ENCODE measurements around the gene KLK8.
"Not testable (repeated sequence)": the region's sequence is repeated elsewhere in the genome, so short reads cannot be mapped to it uniquely, and the experiment has no call there.

The KLK8 gene

GRCh38 chr19:51018745-51019543, 17.5 kb upstream of the KLK8 start:
- DNase-seq (ENCODE audit: low spot score) = no peak

DNA sequence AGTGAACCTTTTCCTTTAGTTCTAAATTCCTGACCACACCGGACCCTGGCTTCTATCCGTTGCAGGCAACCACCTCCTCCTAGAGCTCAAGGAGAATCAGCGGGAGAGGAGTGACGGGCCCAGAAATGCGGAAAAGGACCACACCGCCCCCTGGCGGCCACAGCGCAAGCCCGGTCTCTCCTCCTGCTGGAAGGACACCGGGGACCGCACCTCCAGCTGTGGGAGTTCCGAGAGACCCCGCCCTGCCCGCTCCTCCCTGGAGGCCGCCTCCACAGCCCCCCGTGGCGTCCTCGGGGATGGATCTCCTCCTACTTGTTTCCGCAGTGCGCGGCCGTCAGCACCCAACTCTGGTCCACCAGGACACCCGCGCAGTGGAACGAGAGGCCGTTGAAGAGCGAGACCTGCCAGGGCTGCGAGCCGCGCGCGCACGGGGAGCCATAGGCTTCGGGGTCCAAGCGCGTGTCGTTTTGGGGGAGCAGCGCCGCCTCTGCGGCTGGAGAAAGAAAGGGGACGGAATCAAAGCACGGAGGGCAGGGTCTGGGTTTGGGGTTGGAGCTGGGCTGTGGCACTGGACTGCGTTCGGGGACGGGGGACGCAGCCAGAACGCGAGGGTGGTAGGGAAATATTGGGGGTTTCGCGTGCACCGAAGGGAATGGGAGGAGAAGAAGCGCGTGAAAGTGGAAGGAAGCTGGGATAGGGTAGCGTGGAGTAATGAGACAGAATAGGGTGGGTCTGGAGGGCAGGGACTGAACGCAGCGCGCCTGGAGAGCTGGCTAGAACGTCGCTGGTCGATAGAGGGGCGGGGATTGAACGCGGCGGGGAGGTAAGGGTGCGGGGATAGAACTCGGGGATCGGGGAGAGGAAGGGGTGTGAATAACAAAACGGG, 15.6 kb upstream of the KLK8 start:
- peak; percentile 80 for DNase-seq (ENCODE audit: low spot score)

DNA sequence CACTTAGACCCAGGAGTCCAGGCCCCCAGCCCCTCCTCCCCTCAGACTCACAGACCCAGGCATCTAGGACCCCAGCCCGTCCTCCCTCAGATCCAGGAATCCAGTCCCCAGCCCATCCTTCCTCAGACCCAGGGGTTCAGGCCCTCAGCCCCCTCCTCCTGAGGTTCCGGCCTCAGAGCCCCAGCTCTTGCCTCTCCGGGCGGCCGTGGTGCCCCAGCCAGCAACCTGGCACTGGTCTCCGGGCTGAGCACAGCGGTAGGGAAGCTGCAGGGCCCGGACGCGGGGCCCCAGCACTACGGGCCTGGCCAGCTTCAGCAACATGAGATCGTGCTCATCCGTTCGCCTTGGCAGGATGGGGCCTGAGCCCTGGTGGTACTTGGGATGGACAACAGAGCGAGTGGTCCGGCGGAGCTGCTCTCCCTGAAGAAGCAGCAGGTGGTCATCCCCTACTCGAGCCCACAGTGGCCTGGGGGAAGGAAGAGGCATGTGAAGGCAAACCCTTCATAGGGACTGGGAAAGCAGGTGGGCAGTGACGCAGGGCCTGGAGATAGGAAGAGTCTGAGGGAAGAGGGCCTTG, 14.4 kb upstream of the KLK8 start:
- no peak for DNase-seq (ENCODE audit: low spot score)

- DNase-seq (ENCODE audit: low spot score) = no peak
Observed at GRCh38 chr19:51014242-51014641, 12.8 kb upstream of the KLK8 start.

DNA sequence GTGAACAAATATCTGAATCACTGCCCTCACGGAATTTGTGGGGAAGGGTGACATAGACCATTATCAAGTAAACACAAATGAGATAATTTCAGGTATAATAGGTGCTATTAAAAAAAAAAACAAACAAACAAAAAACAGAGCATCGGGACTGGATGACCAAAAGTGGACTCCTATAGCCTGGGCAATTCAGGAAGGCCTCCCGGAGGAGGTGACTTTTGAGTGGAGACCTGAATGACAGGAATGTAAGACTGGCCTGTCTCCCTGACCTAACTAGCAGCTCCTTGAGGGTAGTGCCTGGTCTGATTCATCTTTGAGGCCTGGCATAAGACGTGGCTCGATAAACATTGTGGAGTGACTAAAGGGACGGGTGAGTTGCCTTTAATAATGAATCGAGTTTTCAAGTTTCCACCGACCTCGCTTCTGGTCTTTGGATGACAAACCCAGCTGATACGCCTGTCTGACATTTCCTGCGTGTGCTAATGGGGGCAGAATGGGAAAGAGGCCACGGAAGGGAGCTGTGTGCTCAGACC, 11.3 kb upstream of the KLK8 start:
- no peak for DNase-seq (ENCODE audit: low spot score)

GRCh38 chr19:51010066-51010795, 8.8 kb upstream of the KLK8 start:
- no peak for DNase-seq (ENCODE audit: low spot score)

DNA sequence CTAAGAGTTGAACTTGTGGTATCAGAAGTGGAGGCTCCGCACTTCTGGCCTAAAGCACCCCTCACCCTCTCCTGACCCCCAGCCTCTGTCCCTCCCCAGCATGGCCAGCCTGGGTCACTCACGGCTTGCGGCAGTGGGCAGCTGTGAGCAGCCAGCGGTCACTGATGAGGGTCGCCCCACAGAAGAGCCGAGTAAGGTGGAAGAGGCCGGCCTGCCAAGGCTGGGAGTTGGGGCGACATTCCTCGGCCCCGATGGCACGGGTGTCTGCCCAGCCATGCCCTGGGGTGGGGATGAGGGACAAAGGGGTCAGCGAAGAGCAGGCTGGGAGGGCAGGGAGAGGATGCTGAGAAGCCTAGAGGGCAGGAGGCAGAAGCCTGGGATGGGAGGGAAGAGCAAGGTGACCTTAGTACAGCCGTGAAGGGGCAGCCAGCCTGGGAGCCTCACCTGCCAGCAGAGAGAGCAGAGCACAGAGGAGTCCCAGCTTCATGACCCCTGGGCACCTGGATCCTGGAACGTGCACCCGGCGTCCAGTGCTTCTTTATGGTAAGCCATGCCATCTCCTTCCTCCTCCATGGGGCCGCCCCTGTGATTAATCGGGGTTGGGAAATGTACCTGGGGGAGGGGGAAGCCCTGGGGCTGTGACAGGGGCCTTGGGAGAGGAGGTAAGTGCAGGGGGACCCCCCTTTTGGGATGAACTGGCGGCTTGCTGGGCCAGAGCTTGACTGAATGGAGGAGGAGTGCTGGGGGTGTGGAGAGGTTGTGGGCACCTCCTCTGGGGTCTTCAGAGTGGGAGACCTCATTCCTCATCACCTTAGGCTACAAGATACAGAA, 7.9 kb upstream of the KLK8 start:
- DNase-seq (ENCODE audit: low spot score) = no peak

GRCh38 chr19:51007488-51007887, 6.1 kb upstream of the KLK8 start:
- no peak for DNase-seq (ENCODE audit: low spot score)

DNA sequence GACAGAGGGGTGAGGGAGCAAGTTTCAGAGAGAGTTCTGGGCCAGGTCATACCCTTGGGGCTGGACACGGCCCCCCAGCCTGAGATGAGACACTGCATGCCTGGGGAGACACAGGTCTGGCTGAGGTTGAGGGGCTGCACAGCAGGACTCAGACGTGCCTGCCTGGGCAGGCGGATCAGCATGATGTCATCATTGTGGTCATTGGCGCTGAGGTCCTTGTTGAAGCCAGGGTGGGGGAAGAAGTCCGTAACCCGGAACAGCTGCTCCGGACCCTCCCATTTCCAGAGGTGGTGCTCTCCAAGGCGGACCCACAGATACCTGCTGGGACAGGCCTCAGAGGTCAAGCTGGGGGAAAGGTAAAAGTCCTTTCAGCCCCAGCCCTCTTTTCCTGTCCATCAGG, 5.0 kb upstream of the KLK8 start:
- DNase-seq (ENCODE audit: low spot score) = no peak

DNA sequence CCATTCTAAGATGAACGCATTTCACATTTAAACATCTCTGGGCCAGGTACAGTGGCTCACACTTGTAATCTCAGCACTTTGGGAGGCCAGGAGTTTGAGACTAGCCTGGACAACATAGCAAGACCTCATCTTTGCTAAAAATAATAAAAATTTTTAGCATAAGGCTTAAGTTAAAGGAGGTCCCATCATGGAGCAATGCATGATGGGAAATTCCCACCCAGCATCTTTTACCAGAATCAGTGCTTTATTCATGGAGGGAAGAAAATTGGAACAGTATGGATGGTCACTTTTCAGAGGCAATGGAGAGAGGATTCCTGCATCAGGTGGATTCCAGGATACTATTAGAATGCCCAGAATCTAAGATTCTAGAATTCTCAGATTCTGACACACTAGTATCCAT, 3.8 kb upstream of the KLK8 start:
- DNase-seq (ENCODE audit: low spot score) = no peak

DNA sequence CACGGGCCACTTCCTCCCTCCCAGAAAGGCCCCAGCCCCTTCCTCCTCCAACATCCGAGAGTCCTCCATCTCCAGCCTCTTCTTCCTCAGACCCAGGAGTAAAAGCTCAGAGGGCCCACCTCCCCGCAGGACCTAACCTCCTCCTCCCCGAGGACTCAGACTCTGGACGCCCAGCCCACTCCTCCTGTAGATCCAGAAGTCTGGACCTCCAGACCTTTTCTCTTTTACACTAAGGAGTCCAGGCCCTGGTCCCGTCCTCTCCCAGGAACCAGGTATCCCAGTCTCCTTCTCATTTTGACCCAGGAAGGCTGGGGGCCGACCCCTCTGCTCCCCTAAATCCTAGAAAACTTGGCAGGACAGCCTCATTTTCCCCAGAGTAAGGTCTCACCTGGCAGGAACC, 1.9 kb upstream of the KLK8 start:
- no peak for DNase-seq (ENCODE audit: low spot score)

GRCh38 chr19:51002542-51003311, 1.3 kb upstream of the KLK8 start:
- no peak for DNase-seq (ENCODE audit: low spot score)

DNA sequence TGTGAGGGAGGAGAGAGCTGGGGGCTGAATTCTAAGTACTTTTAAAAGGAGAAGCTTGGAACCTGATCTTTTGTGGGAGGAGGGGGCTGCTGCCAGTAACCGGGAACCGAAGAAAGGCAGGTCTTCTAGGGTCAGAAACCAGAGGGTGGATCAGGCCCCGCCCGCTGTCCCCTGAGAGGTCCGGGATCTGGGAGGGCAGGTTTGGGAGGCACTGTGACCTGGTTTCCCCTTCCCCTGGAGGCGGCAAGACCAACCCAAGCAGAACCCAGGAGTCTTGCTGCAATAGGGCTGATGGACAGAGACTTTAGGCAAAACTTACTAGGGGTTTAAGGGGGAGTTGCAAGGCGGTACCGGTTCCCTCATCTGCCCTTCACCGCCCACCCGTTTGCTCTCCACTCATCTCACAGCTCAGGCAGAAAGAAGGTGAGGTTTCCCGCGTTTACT, 707 bp upstream of the KLK8 start:
- DNase-seq (ENCODE audit: low spot score) = no peak

DNA sequence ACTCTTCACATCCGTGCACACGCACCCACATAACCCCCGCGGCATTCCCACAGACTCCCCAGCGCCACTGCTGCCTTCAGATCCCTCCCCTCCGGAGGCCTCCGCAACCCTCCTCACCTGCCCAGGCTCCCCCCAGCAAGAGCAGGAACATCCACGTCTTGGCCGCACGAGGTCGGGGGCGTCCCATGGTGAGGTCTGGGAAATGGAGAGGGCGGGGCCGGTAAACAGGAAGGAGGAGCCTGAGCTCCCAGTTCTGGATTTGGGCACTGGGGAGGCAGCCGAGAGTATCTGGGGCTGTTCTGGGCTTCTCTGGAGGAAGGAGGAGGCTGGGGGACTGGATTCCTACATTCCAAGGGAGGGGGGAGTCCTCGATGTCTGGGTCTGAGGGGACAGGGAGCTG, 423 bp downstream of the KLK8 start:
- no peak for DNase-seq (ENCODE audit: low spot score)

DNA sequence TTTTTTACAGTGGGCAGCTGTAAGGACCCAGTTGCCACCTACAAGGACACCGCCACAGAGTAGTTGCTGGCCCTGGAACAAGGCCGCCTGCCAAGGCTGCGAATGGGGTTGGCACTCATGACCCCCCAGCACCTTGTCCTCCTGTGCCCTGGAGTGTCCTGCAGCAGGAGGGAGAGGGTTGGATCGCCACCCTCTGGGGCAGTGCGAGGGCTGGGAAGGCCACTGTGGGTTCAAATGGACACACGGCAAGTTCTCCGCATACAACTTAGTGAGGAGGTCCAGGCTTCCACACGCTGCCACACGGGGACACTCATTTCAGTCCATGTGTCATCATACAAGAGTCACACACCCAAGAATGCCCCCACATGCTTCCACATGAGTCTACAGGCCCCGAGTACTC, 978 bp downstream of the KLK8 start:
- no peak for DNase-seq (ENCODE audit: low spot score)

GRCh38 chr19:50998686-50999085, 2.7 kb downstream of the KLK8 start:
- no peak for DNase-seq (ENCODE audit: low spot score)

- no peak for DNase-seq (ENCODE audit: low spot score)
Observed at GRCh38 chr19:50998061-50998460, 3.3 kb downstream of the KLK8 start.

GRCh38 chr19:50994129-50994528, 7.3 kb downstream of the KLK8 start:
- DNase-seq (ENCODE audit: low spot score) = no peak

DNA sequence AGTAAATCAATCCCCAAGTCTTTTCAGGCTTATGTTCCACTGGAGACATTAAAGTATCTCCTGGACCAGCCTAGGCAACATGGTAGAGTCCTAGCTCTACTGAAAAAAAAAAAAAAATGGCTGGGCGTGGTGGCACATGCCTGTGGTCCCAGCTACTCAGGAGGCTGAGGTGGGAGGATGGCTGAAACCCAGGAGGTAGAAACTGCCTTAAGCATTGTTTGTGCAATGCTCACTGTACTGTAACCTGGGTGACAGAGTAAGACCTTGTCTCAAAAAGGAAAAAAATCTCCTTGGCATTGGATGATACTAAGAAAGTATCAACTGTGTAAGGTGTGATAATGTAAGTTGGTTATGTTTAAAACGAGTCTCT, 8.8 kb downstream of the KLK8 start:
- no peak for DNase-seq (ENCODE audit: low spot score)

GRCh38 chr19:50984416-50984815, 17.0 kb downstream of the KLK8 start:
- DNase-seq (ENCODE audit: low spot score) = not testable (repeated sequence)
